ENCODE data around the gene FAT3. TPM values are rescaled to one million over a fixed set of nuclear protein-coding genes. Genes with fewer than 3 reads are reported as not detected.

FAT3 gene
- total and polyA plus RNA-seq, 9 of the 15 experiments (the other 6 are each of a cell fraction or from before 2014, with no cell fraction given), result under 0.01 TPM; not detected in 7

GRCh38 chr11:92266806-92267205 lies 42.2 kb downstream of the FAT3 start:
- no peak for FAIRE-seq
- WGBS (ENCODE audit: insufficient coverage, low coverage, missing lambda C conversion rate), result 0% methylated on average over 3 of the region's 4 CpGs
- TF ChIP-seq ZNF280B (CRISPR knock-in tag; IDR thresholded peaks at IDR 0.05), result no peak
- no peak for TF ChIP-seq RHOXF2B (CRISPR knock-in tag; conservative IDR thresholded peaks at IDR 0.05)
- no peak for TF ChIP-seq GABPB1 (CRISPR knock-in tag; IDR thresholded peaks at IDR 0.05)
- no peak for TF ChIP-seq CEBPZ (IDR thresholded peaks at IDR 0.05; ENCODE audit: borderline replicate concordance, low read depth, low read length)
- no peak for TF ChIP-seq KAT7 (CRISPR knock-in tag; IDR thresholded peaks at IDR 0.05; ENCODE audit: borderline replicate concordance)
- no peak for TF ChIP-seq L3MBTL2 (IDR thresholded peaks at IDR 0.05)
- TF ChIP-seq CTCFL (IDR thresholded peaks at IDR 0.05; ENCODE audit: borderline replicate concordance, insufficient read depth, low read depth, low read length, poor library complexity, severe bottlenecking), result no peak
- TF ChIP-seq TSHZ1 (CRISPR knock-in tag; IDR thresholded peaks at IDR 0.05), result no peak

More at GRCh38 chr11:92266806-92267205, 42.2 kb downstream of the FAT3 start:
- no peak overlapping the region for H3K9ac ChIP-seq (ENCODE audit: insufficient read depth in 1 of 2, low read depth in 2 of 2, low read length in 2 of 2)
- H3K9me1 ChIP-seq (ENCODE audit: control insufficient read depth, insufficient read depth, low read length), result no peaks in the 10 kb centered on the region
- no peaks in the 10 kb centered on the region for H3K27me3 ChIP-seq (ENCODE audit: control insufficient read depth in 2 of 2, insufficient read depth in 2 of 2, low read length in 2 of 2)
- in situ Hi-C loops (cut with MboI) (no loop called here), intact Hi-C loops (cut with micrococcal nuclease) (no loop called here)
- H3K9me3 ChIP-seq (replicated peaks; ENCODE audit: control insufficient read depth, insufficient read depth, low read depth, low read length), result no peaks in the 10 kb centered on the region
- no peak overlapping the region for H3K4me3 ChIP-seq
- H3K4me2 ChIP-seq (ENCODE audit: insufficient read depth, low read length), result no peak overlapping the region
- no peaks in the 10 kb centered on the region for H3K4me1 ChIP-seq (replicated peaks in 1 of 2; ENCODE audit: control insufficient read depth in 2 of 2, insufficient read depth in 2 of 2, low read length in 2 of 2)
- H3K36me3 ChIP-seq (ENCODE audit: control insufficient read depth, insufficient read depth, low read length), result no peaks in the 10 kb centered on the region
- H4K20me1 ChIP-seq (replicated peaks; ENCODE audit: control insufficient read depth, insufficient read depth, low read length), result no peaks in the 10 kb centered on the region
- ATAC-seq (no peak), DNase-seq (ENCODE audit: extremely low read depth in 1 of 4, low spot score in 3 of 4) (no peak)
- ChIA-PET CTCF (ENCODE audit: low intra/inter-chr PET ratio) (no interaction called here), POLR2A (interaction anchor here (0.6 kb wide), 1 partner anchor 80 kb away, joined by 3 read pairs; no protein-coding TSS in a partner anchor)
- no TSS peak for BruUV-seq (replicated peaks)
- no peak overlapping the region for H3K27ac ChIP-seq (ENCODE audit: extremely low read depth, low read depth, low read length)
- no peak overlapping the region for H2AFZ ChIP-seq (ENCODE audit: low read depth, low read length)
- no peaks in the 10 kb centered on the region for H3K79me2 ChIP-seq (ENCODE audit: control insufficient read depth, insufficient read depth, low read length)
